Fibroblast of pulmonary artery (primary cell): ENCODE data around the gene CEBPB.

Source experiments
- DNase-seq: peaks from one replicate; pipeline ENCODE4 v3.0.0-alpha.2; 2010; ENCODE audit warnings: low read depth
- H3K4me3 ChIP-seq: replicated peaks from 2 replicates; pipeline ENCODE4 v1.5.1; 2011; ENCODE audit warnings: low read depth, mild to moderate bottlenecking, control low read depth, low read length, moderate library complexity
- TF ChIP-seq, protein P1 (sequence below): IDR thresholded peaks from 2 replicates; pipeline ENCODE4 v1.5.1; 2011; ENCODE audit warnings: mild to moderate bottlenecking, control low read depth, low read length, inconsistent platforms; ENCODE audit errors: missing control alignments

The CEBPB gene

DNA sequence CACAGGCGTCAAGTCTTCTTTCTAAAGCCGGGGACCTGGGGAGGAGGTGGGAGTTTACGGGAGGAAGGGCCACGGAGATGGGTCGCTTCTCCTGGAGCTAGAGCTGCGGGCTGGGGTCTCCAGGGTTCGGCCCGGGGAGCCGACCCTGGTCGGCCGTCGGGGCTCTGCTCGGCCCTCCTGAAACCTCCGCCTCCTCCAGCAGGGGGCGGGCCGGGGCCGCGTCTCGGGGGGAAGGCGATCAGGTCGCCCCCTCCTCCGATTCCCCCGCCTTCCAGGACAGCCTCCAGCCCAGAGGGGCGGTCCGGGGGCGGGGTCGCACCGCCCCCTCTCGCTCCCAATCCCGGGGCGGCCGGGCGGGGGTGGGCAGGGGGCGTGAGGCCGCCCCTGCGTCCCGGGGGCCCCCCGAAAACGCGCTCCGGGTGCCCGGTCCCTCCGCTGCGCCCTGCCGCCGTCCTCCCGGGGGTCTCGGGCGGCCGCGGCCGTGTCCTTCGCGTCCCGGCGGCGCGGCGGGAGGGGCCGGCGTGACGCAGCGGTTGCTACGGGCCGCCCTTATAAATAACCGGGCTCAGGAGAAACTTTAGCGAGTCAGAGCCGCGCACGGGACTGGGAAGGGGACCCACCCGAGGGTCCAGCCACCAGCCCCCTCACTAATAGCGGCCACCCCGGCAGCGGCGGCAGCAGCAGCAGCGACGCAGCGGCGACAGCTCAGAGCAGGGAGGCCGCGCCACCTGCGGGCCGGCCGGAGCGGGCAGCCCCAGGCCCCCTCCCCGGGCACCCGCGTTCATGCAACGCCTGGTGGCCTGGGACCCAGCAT is at the start of gene CEBPB:
Gene CEBPB, plus strand, starts transcription at position 580 of the 814 bp plus-strand sequence. Its CDS starts 204 bp downstream, at position 784.
- peak within 1 kb of the TSS; percentile 100 for H3K4me3 ChIP-seq
- peak; percentile 93 for DNase-seq
- TF ChIP-seq, protein P1, sequence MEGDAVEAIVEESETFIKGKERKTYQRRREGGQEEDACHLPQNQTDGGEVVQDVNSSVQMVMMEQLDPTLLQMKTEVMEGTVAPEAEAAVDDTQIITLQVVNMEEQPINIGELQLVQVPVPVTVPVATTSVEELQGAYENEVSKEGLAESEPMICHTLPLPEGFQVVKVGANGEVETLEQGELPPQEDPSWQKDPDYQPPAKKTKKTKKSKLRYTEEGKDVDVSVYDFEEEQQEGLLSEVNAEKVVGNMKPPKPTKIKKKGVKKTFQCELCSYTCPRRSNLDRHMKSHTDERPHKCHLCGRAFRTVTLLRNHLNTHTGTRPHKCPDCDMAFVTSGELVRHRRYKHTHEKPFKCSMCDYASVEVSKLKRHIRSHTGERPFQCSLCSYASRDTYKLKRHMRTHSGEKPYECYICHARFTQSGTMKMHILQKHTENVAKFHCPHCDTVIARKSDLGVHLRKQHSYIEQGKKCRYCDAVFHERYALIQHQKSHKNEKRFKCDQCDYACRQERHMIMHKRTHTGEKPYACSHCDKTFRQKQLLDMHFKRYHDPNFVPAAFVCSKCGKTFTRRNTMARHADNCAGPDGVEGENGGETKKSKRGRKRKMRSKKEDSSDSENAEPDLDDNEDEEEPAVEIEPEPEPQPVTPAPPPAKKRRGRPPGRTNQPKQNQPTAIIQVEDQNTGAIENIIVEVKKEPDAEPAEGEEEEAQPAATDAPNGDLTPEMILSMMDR: peak; percentile 47

DNA sequence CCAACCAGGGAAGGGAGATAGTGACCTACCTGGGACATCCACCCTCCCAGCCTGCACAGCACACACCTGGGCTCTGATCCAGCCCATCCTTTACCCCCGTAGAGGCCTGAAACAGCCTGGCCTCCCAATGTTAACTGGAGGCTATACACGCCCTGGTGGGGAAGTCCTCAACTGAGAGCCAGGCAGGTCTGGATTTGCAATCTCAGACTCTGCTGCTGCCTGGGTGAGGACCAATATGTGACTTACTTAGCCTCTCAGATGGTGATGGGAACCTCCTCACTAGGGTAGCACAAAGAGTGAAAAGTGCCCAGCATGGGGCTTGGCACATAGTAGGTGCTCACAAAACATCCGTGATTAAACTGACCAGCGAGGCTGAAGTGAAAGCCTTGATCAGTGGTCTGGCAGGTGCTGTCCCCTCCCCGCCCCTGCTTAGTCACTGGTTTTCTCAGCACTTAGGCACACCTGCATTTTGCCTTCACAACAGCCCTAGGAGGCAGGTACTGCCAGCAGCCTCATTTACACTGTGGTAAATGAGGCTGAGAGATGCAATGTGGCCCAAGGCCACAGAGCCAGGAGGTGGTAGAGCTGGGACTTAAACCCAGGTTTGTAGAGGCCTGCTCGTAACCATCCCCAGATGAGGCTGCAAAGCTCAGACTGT is 49.5 kb upstream of the CEBPB start:
- DNase-seq: no peak
- no peak overlapping the region for H3K4me3 ChIP-seq

DNA sequence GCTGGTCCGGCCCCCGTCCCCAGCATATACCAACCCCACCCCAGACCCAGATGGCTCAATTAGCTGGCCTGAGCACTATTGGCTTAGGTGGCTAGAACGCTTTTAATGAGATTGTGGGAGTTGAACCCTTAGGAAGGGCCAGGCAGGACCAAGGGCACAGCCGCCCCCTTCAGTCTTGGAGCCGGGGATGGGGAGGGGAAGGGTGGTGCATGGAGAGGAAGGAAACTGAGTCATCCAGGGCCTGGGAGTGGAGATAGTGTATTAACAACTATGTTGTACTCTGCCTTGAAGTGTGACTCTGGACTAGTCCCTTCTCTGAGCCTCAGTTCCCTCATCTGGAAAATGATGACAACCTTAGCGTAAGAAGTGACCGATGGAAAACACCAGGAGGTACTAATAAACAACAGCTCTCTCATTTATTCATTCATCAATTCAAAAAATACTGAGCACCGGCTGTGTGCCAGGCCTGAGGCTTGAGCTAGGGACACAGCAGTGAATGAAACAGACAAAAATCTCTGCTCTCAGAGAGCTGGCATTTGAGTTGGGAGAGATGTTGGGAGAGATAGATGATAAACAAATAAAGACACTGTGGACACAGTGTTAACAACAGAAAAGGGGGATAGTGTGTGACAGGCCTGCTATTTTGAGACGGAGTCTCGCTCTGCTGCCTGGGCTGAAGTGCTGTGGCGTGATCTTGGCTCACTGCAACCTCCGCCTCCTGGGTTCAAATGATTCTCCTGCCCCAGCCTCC is 48.6 kb upstream of the CEBPB start:
- DNase-seq: no peak
- TF ChIP-seq, protein P1: no peak
- no peak overlapping the region for H3K4me3 ChIP-seq

More for the DNA sequence above, 49.5 kb upstream of the CEBPB start:
- TF ChIP-seq, protein P1: no peak

DNA sequence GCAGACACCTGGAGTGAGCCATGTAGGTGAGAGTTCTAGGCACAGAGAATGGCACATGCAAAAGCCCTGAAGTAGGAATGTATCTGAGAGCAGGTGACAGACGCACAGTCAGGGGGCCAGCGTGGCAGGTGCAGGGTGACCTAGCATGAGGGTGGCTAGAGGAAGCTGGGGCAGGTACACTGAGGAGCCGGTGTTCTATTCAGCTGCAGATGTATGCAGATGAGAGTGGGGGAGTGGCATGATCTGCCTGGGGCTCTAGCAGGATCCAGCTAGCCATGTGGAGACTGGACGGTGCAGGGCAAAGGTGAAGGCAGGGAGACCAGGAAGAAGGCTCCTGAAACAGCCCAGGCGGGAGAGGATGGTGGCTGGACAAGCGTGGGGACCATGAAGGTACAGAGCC is 47.8 kb upstream of the CEBPB start:
- TF ChIP-seq, protein P1: no peak
- no peak overlapping the region for H3K4me3 ChIP-seq
- no peak for DNase-seq

DNA sequence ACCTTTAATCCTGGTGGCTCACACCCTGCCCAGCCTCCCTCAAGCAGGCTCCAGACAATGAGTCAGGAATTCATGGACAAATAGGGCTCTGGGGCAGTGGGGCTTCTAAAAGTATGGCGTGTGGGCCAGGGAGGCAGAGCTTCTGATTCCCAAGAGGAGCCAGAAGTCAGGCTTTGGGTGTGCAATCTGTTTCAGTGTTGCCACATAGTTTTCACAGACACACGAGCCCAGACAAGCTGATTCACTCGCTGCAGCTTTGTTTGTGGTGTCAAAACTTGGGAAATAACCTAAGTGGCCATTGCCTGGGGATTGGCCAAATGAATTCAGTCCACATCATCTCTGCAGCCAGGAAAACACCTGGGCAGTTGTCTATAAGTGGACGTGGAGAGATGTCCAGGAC is 46.3 kb upstream of the CEBPB start:
- DNase-seq: peak; percentile 99
- TF ChIP-seq, protein P1: no peak
- H3K4me3 ChIP-seq: no peak overlapping the region

DNA sequence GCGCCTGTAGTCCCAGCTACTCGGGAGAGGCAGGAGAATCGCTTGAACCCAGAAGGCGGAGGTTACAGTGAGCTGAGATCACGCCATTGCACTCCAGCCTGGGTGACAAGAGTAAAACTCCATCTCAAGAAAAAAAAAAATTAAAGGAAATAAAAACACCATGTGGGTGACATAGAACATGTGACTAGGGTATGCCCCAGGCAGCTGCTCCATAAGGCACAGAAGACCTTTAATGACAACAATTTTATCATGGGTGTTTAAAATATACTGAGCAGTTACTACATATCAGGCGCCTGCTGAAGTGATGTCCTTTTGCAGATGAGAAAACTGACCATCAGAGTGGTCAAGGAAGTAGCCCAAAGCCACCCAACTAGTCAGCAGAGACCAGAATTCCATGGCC is 45.1 kb upstream of the CEBPB start:
- DNase-seq: no peak
- TF ChIP-seq, protein P1: no peak
- H3K4me3 ChIP-seq: no peak overlapping the region
